Fibroblast of gingiva (primary cell): Measurements from ENCODE around the gene POLN.

Experiments used
- DNase-seq: peaks from one replicate; pipeline ENCODE4 v3.0.0-alpha.2; 2011; ENCODE audit warnings: low read depth

Gene POLN

GRCh38 chr4:2059046-2059725 lies 182.7 kb downstream of the POLN start, which contains the start of gene NAT8L:
Gene NAT8L, plus strand, starts transcription at chr4:2059327. Its CDS starts 185 bp downstream, at chr4:2059512.
- no peak for DNase-seq

GRCh38 chr4:2058264-2059045 lies 183.5 kb downstream of the POLN start:
- no peak for DNase-seq

GRCh38 chr4:2057382-2058065 lies 184.4 kb downstream of the POLN start:
- no peak for DNase-seq

- DNase-seq = no peak
Measured at GRCh38 chr4:2054217-2054616, 187.7 kb downstream of the POLN start.

GRCh38 chr4:2051086-2051485 lies 190.8 kb downstream of the POLN start:
- no peak for DNase-seq

GRCh38 chr4:2049811-2050210 lies 192.1 kb downstream of the POLN start:
- DNase-seq = no peak

GRCh38 chr4:2049381-2049780 lies 192.5 kb downstream of the POLN start:
- no peak for DNase-seq

GRCh38 chr4:2048831-2049230 lies 193.1 kb downstream of the POLN start:
- no peak for DNase-seq

- DNase-seq = no peak
Measured at GRCh38 chr4:2047781-2048581, 193.9 kb downstream of the POLN start.

- no peak for DNase-seq
Measured at GRCh38 chr4:2047031-2047660, 194.8 kb downstream of the POLN start.

- DNase-seq = no peak
Measured at GRCh38 chr4:2046031-2046961, 195.6 kb downstream of the POLN start.

GRCh38 chr4:2045518-2045951 lies 196.4 kb downstream of the POLN start:
- DNase-seq = no peak

GRCh38 chr4:2044542-2045517 lies 197.1 kb downstream of the POLN start:
- no peak for DNase-seq

- DNase-seq = no peak
Measured at GRCh38 chr4:2044119-2044485, 197.8 kb downstream of the POLN start.

- no peak for DNase-seq
Measured at GRCh38 chr4:2043396-2044118, 198.4 kb downstream of the POLN start.

- DNase-seq = no peak
Measured at GRCh38 chr4:2042947-2043395, 198.9 kb downstream of the POLN start.

GRCh38 chr4:2042204-2042946 lies 199.5 kb downstream of the POLN start:
- no peak for DNase-seq
